PC-9 (cell line): ENCODE measurements around the gene FHDC1.

Experiments
- EZH2 ChIP-seq: fragments of 200-600 bp; sonication (generic); IDR thresholded peaks from 2 replicates; pipeline ENCODE4 v1.8.0; 2017; ENCODE audit warnings: antibody characterized with exemption, low read depth
- TF ChIP-seq, protein P1 (sequence below): fragments of 200-600 bp; sonication (generic); conservative IDR thresholded peaks from 2 replicates; pipeline ENCODE4 v1.6.1; 2017; ENCODE audit warnings: mixed run types, antibody characterized with exemption, mild to moderate bottlenecking, moderate library complexity

DNA sequence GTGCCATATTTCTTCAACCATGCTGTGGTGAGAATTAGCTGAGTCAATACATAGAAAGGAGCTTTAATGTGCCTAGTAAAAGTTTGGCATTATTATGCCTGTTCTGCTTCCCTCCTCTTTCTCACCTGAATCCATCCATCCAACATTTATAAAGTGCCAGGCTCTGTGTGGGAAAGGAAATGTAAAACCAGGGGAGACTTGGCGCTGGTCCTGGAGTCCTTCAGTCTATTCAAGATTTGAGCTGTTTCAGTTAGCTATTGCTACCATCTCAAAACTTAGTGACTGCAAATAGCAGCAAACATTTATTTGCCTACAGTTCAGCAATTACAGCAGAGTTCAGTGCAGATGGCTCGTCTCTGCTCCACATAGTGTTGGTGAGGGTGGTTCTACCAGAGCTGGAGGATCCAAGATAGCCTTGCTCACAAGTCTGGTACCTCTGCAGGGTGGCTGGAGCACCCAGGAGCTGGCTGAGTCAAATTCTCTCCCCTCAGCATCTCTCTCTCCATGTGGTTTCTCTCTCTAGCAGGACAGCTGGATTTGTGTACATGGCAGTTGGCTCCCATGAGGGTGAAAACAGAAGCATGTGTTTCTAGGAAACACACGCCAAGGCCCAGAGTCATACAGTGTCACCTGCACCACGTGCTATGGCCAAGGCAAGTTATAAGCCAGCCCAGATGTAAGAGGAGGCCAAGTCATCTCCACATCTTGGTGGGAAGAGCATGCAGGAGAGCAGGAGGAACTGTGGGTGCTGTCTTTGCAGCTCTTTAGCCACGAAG lies 77.3 kb downstream of the FHDC1 start:
- TF ChIP-seq, protein P1, sequence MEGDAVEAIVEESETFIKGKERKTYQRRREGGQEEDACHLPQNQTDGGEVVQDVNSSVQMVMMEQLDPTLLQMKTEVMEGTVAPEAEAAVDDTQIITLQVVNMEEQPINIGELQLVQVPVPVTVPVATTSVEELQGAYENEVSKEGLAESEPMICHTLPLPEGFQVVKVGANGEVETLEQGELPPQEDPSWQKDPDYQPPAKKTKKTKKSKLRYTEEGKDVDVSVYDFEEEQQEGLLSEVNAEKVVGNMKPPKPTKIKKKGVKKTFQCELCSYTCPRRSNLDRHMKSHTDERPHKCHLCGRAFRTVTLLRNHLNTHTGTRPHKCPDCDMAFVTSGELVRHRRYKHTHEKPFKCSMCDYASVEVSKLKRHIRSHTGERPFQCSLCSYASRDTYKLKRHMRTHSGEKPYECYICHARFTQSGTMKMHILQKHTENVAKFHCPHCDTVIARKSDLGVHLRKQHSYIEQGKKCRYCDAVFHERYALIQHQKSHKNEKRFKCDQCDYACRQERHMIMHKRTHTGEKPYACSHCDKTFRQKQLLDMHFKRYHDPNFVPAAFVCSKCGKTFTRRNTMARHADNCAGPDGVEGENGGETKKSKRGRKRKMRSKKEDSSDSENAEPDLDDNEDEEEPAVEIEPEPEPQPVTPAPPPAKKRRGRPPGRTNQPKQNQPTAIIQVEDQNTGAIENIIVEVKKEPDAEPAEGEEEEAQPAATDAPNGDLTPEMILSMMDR = no peak
- TF ChIP-seq EZH2 = no peak
